Superior temporal gyrus (tissue), 1 donor: ENCODE results near the gene ULK3.
"Not testable (repeated sequence)": the region's sequence is repeated elsewhere in the genome, so short reads cannot be mapped to it uniquely, and the experiment has no call there.

Experiments
- DNase-seq: peaks from one replicate; pipeline ENCODE4 v3.0.0-alpha.2; 2016; ENCODE audit errors: extremely low spot score

The ULK3 gene, protein sequence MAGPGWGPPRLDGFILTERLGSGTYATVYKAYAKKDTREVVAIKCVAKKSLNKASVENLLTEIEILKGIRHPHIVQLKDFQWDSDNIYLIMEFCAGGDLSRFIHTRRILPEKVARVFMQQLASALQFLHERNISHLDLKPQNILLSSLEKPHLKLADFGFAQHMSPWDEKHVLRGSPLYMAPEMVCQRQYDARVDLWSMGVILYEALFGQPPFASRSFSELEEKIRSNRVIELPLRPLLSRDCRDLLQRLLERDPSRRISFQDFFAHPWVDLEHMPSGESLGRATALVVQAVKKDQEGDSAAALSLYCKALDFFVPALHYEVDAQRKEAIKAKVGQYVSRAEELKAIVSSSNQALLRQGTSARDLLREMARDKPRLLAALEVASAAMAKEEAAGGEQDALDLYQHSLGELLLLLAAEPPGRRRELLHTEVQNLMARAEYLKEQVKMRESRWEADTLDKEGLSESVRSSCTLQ

DNA sequence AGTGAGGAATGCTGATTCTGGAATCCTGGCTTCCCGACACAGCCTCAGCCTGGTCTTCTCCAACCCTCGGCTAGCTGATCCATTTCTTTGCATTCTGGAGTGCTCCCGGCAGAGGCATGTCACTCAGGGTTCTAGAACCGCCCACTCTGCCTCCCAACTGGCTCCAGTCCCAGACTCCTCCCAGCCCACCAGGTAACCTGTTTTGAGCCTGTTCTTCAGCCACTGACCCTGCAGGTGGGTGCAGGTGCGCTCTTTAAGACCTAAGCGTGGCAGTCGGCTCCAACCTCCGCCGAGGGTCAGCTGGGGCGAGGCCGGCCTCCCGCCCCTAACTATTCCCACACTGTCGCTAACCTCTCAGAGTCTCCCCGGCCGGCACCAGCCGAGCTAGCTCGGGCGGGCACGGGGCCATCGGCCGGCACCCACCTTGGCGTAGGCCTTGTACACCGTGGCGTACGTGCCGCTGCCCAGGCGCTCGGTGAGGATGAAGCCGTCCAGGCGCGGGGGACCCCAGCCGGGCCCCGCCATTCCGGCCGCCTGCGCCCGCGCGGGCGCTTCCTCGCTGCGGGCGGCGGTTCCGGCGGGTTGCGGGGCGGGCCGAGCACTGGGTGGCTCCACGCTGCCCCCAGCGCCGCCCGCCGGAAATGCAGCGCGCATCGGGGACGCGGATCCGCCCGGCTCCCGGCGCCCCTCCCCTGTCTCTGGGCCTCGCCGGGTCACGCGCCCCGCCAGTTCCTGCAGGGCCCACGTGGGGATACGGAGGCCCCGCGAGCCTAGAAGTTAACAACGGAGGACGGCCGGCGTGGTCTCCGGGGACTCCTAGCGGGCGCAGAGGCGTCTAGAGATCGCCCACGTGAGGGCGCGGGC lies at the start of gene ULK3:
Gene ULK3 (minus strand): TSS at position 576 of the 864 bp plus-strand sequence. CDS start 51 bp downstream, at position 525.
- DNase-seq, result peak; percentile 89

DNA sequence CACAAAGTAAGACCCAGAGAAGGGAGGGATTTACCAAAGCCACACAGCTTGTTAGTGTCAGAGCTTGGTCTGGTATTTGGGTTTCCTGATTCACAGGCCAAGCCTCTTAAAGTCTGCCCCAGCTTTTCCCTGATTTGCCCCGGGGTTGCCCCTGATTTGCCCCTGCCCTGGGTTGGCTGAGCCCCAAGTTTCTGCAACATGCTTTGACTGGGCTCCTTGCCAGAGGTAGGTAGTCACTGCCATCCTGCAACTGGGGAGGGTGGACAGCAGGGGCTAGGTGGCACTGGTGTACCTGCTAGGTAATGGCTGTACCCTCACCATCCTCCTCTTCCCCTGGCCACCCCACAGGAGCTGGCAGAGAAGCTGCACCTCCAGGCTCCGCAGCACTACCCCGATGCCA lies 49.4 kb upstream of the ULK3 start:
- no peak for DNase-seq

DNA sequence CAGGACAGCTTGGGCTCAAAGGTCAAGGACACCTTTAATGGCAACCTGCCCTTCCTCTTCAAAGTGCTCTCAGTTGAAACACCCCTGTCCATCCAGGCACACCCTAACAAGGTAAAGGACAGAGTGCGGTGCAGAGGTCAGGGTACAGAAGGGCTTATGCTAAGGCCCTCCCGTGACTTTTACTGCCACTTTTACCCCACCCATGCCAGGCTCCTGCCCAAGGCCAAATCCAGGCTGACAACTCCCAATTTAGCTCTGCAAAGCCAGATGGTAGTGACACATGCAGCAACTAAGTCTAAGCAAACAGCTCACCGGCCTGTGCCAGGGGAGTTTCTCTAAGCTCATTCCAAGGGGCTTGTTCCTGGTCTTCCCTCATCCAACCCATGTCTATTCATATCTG lies 48.5 kb upstream of the ULK3 start:
- DNase-seq, result no peak

DNA sequence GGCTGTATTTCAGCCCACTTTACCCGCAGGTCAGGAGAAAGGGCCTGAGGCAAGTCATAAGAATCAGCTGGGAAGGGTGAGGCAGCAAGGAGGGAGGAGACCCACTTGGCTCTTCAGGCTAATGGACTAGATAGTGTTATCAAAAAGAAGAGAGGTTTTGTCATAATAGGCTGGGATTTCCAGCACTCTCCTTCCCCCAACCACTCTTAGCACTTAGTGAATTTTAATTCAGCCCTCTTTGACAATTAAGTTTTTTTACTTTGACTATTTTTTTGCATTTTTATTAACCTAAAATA lies 47.7 kb upstream of the ULK3 start:
- DNase-seq, result no peak

DNA sequence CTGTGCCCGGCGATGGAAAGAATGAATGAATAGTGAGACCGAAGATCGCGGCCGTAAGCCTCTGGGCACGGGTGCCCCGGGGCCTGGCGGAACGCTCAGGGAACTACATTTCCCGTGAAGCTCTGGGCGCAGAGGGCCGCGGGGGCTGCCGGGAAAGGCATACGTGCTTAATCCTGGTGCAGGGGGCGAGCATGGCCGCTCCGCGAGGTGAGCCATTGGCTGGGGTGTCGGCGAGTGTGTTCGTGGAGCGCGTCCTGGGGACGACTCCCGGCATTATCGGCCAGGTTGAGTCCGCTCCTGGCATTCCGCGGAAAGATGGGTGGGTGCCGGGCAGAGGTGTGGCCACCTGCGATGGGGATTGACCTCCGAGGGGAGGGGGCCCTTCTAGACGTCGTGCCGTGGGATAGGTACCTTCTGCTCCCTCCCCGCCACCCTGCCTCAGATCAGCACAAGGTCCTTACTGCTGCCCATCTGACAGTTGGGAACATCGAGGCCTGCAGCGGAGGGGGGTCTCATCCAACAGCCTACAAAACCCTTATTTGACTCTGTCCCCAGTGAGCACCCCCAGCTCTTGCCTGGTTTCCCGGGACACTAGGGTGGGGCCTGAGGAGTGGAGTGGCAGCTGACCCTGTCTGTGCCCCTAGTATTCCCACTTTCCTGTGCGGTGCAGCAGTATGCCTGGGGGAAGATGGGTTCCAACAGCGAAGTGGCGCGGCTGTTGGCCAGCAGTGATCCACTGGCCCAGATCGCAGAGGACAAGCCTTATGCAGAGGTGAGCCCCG lies 47.1 kb upstream of the ULK3 start, which contains the start of gene MPI:
Gene MPI (plus strand): TSS at position 160 of the 782 bp plus-strand sequence. CDS start 32 bp downstream, at position 192.
- DNase-seq, result peak; percentile 93

DNA sequence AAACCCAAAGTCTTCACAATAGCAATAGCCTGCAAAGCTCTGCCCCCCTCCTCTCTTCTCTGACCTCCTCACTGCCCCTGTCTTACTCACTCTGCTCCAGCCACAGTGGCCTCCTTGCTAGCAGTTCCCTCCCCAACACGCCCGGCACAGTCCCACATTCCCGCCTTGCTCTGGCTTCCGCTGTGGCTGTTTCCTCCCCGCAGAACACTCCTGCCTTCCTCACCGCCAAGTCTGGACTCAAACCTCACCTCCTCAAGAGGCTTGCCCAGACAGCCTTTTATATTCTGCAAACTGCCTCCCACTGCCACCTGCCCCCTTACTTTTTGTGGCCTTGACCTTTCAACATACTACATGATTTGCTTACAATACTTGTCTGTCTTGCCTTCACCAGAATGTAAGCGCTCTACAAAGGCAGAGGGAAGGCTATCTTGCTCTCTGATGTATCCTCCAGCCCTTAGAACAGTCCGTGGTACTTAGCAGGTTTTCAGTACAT lies 46.5 kb upstream of the ULK3 start:
- DNase-seq, result no peak

DNA sequence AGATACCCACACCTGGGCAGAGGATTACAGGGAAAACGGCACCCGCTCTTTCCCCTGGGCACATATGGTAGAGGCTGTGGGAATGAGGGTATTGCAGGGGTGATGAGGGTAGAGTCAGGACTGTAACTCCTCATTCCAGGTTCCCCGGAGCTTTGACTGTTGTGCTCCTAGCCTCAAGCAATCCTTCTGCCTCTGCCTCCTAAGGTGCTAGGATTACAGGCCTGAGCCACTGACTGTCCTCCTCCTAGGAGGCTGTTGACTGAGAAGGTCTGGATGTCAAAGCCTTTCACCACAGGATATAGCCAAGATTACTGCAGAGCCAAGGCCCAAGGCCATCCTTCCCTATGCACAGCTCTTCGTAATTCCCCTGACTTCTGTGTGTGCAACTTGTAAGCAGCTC lies 45.8 kb upstream of the ULK3 start:
- DNase-seq, result no peak

DNA sequence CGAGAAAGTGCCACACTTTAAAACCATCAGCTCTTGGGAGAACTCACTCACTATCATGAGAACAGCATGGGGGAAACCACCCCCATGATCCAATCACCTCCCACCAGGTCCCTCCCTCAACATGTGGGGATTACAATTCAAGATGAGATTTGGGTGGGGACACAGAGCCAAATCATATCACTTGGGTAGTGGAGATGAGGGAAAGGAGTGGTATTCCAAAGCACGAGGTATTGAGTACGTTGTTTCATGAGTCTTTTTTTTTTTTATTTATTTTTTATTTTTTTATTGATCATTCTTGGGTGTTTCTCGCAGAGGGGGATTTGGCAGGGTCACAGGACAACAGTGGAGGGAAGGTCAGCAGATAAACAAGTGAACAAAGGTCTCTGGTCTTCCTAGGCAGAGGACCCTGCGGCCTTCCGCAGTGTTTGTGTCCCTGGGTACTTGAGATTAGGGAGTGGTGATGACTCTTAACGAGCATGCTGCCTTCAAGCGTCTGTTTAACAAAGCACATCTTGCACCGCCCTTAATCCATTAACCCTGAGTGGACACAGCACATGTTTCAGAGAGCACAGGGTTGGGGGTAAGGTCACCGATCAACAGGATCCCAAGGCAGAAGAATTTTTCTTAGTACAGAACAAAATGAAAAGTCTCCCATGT lies 44.7 kb upstream of the ULK3 start:
- not testable (repeated sequence) for DNase-seq

DNA sequence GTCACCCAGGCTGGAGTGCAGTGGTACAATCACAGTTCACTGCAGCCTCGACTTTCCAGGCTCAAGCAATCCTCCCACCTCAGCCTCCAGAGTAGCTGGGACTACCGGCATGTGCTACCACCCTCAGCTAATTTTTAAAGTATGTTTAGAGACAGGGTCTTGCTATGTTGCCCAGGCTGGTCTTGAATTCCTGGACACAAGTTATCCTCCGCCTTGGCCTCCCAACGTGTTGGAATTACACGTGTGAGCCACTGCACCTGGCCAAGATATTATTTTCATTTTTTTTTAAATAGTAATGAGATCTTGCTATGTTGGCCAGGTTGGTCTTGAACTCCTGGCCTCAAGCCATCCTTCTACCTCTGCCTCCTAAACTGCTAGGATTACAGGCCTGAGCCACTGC lies 42.5 kb upstream of the ULK3 start:
- DNase-seq, result no peak

DNA sequence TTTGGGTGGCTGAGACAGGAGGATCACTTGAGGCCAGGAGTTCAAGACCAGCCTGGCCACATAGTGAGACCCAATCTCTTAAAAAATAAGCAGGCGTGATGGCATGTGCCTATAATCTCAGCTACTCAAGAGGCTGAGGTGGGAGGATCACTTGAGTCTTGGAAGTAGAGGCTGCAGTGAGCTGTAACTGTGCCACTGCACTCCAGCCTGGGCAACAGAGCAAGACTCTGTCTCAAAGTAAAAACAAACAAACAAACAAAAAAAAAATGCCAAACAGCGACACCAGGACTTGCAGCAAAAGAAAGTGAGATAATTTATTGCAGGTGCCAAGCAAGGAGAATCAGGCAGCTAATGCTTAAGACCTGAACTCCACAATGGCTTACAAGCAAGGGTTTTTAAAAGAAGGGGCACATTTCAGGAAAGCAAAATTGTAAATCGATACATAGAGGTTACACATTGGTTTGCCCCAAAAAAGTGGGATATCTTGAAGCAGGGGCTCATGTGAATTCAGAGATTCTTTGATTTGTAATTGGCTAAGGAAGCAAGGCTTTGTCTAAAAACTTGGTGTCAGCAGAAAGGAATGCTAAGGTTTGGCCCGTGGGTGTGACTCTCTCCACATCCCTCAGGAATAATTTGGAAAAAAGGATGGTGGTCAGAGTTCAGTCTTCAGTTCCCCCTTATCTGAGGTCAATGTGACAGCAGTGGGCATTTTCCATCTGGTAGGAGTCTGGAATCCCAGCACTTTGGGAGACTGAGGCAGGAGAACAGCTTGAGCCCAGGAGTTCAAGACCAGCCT lies 41.7 kb upstream of the ULK3 start:
- DNase-seq, result no peak

DNA sequence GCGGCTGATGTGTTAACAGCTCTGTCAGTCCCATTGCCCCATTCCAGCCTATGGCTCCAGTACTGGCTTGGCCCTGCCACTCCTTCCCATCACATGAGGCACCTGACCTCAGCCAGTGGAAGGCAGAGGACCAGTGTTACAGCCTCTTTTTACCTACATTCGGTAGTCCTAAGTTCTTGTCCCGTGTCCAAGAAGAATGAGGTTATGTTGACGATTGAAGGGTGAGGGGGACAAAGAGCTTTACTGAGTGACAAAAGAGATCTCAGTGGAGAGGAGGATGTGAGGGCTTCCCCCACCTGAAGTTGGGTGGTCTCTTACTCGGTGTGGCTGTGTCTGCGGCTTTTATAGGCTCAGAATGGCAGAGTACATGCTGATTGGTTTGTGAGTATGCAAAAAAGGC lies 39.6 kb upstream of the ULK3 start:
- no peak for DNase-seq

DNA sequence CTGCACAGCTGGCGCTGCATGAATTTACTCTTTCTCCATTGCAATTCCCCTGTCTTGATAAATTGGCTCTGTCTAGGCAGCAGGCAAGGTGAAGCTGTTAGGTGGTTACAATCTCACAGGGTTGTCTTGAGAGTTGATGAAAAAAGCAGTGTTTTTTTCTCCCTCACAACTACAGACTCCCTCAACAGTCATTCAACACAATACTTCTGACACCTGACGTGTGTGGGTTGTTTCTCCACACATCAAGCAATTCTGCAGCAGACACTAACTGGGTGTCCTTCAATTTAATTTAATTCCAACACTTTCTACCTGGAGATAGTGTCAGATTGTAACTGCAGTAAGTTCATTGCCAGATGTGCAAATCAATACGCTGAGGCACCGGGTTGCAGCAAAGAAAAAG lies 35.3 kb upstream of the ULK3 start:
- no peak for DNase-seq

DNA sequence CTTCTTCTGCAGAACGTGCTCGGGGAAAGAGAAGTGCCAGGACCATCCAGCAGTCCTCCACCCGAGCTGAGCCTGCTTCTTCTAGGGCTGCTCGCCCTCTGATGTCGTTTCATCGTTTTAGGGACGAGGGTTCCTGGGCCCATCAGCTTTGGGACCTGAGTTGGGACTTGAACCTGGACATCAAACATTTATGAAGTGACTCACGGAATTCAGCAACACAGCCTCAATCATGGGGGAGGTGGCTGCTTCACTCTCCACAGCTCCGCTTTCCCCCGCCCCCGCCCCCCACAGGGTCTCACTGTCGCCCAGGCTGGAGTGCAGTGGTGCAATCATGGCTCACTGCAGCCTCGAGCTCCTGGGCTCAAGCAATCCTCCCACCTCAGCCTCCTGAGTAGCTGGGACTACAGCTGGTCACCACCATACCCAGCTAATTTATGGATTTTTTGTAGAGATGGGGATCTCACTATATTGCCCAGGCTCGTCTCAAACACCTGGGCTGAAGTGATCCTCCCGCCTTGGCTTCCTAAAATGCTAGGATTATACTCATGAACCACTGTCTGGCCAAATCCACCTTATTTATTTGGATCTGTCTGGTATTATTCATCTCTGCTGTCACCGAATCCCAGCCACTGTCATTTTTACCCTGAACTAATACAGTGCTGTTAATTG lies 30.9 kb upstream of the ULK3 start:
- no peak for DNase-seq

DNA sequence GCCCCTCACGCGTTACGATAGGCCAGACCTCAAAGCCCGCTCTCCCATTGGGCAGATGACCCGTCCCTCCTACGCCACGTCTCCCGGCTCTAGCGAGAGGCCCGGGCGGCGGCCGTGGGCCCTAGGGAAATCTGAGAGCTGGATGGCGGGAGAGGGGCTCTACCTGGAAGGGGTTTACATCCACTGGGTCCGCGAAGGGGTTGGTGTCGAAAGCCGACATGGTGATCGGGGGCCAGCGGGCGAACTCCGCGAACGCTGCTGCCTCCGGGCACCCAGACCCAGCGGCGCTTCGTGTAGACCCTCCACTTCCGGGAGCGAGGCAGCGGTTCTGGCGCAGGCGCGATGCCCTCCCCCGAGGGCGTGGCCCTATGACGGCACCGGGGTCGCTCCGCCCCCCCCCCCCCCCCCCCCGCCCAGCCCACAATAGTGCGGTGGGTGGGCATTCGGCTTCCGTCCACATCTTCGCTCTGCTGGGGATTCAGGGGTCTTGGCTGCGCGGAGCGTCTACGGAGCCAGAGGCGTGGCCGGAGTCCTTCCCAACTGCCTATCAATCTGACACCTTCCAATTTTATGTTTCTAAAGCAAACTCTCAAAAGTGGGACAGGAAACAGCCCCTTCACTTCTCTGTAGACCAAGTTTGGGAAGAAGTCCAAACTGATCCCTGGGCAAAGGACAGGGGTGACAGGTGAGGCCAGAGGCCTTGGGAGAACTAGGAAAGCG lies 30.2 kb upstream of the ULK3 start, which contains the start of gene SCAMP2:
Gene SCAMP2 (minus strand): TSS at position 330 of the 720 bp plus-strand sequence. CDS start 110 bp downstream, at position 220.
- DNase-seq, result peak; percentile 96

DNA sequence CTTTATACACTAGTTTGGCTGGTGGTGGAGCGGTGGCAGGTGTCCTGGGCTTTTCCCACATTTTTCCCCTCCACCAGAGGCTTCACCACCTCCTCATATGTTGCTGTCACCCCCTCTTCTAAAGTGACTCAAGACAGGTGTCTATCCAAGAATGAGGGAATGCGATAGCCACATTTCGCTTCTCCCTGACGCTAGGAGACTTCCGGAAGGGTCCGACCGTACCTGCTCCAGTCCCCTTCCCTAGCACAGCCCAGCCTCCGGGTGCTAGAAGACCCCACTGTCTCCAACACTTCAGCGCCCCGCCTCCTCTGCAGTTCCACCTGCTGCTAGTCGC lies 29.7 kb upstream of the ULK3 start:
- DNase-seq, result no peak

DNA sequence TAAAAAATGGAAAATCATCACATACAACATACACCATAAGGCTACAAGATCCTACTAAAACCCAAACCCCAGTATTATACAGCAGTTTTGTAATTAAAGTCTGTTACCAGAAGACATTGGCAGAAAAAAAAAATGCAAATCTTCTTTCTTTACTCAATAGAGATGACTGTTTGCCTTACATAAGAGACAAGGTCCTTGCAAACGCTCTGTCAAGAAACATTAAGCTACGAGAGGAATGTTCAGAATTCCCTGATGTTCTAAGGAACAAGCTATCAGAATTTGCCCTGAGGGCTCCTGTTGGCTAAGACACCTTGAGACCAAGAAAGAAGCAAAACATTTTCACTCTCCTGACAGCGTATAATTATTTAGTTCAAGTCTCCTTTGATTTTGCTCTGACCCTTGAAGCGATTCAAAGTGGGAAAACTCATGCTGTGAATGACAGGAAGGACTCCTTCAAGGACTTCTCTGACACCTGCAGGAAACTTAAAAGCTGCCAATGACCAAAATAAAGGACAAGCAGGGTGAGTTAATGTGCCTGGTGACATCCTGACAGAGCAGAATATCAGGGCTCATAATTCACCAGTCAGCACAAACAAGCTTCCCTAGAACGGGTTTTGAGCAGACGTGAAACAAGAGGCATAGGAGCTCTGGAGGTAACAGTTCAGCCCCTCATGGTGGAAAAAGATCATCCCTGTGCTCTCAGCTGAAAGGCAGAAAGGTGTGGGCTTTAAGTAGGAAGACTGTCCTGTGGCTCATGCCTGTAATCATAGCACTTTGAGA lies 27.7 kb upstream of the ULK3 start:
- DNase-seq, result peak; percentile 47

DNA sequence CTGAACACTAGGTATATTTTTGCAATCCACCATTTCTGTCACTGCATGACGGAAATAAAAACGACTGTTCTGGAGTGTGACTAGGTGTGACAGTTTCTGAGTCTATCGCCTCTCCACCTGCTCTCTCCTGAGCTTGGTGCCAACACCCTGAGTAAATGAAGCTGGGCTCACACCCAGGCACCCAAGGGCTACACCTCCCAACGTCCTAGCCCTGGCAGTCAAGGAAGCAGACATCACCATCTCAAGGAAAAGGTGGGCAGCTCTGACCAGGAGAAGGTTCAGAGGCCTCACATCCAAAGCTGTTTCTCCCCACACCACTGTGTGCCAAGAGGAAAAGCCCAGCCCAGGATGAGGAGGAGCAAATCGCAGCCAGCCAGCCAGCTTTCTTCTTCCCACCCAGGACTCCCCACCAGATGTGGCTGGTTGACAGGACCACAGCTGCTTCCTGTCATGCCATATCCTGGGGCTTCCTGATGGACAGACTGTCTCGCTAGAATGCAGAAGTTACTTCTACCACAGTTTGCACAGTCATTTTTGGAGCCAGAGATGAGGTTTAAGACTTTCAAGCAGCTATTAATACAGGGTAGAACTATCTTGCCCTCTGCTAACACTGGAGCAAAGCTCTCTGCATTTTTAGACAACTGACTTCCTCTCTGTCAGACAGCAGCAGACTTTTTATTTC lies 26.9 kb upstream of the ULK3 start:
- no peak for DNase-seq

DNA sequence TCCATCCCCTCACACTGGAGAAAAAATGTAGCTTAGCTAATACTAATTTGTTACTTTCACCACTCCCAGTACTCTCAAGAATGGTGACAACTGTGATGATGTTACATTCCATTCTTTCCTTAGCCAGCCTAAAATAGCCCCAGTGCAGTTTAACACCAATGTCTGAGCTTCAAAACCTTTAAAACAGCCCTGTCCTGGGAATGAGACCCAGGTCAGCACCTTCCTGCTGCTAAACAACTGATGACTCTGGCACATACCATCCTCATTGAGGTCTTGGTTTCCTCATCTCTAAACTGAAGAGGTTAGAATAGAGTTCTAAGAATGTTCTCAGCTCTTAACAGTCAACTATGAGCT lies 26.4 kb upstream of the ULK3 start:
- peak; percentile 35 for DNase-seq
